Mesenchymal stem cell (in vitro differentiated cells and primary cell): ENCODE measurements around the gene SH3RF2.

Experiments used
- DNase-seq: peaks from one replicate; pipeline ENCODE4 v3.0.0-alpha.2; 2013
- H2AFZ ChIP-seq: one replicate; pipeline ENCODE4 v1.6.1; 2013; ENCODE audit warnings: low read depth, mild to moderate bottlenecking, control low read depth, inconsistent platforms, low read length, moderate library complexity
- H2AK5ac ChIP-seq: 2 replicates; pipeline ENCODE4 v1.6.1; 2013; ENCODE audit warnings: low read length, moderate library complexity, mild to moderate bottlenecking, inconsistent platforms; ENCODE audit not compliant: severe bottlenecking
- H2BK120ac ChIP-seq: one replicate; pipeline ENCODE4 v1.6.1; 2013; ENCODE audit warnings: low read depth, mild to moderate bottlenecking, inconsistent platforms, low read length, moderate library complexity
- H2BK12ac ChIP-seq, 2 experiments: one replicate each; pipeline ENCODE4 v1.6.1; 2013; ENCODE audit warnings: inconsistent platforms in 2 of 2, low read length in 2 of 2, mild to moderate bottlenecking in 2 of 2, moderate library complexity in 2 of 2, control low read depth in 1 of 2
- H2BK15ac ChIP-seq: one replicate; pipeline ENCODE4 v1.6.1; 2013; ENCODE audit warnings: mild to moderate bottlenecking, low read depth, inconsistent platforms; ENCODE audit not compliant: poor library complexity, severe bottlenecking
- H2BK5ac ChIP-seq: 2 replicates; pipeline ENCODE4 v1.6.1; 2013; ENCODE audit warnings: low read depth, mild to moderate bottlenecking, low read length, control low read depth, inconsistent platforms; ENCODE audit not compliant: poor library complexity, severe bottlenecking
- H3K14ac ChIP-seq, 2 experiments: one replicate each; pipeline ENCODE4 v1.6.1; 2013; ENCODE audit warnings: inconsistent platforms in 2 of 2, low read length in 2 of 2, control low read depth in 1 of 2, mild to moderate bottlenecking in 1 of 2, moderate library complexity in 1 of 2
- H3K18ac ChIP-seq, 2 experiments: one replicate each; pipeline ENCODE4 v1.6.1; 2013; ENCODE audit warnings: inconsistent platforms in 2 of 2, low read length in 2 of 2, control low read depth in 1 of 2, low read depth in 1 of 2, mild to moderate bottlenecking in 1 of 2
- H3K23ac ChIP-seq, 2 experiments: one replicate each; pipeline ENCODE4 v1.6.1; 2013; ENCODE audit warnings: inconsistent platforms in 2 of 2, low read length in 2 of 2, mild to moderate bottlenecking in 2 of 2, moderate library complexity in 2 of 2, control low read depth in 1 of 2
- H3K27ac ChIP-seq: 2 replicates; pipeline ENCODE4 v1.5.1; 2013; ENCODE audit warnings: mild to moderate bottlenecking, moderate library complexity, low read length, control low read depth, inconsistent platforms; ENCODE audit not compliant: poor library complexity, severe bottlenecking
- H3K27me3 ChIP-seq, 2 experiments: 2 replicates each; pipeline versions ENCODE4 v1.6.1 to v1.7.0; 2013; ENCODE audit warnings: low read length in 2 of 2, mild to moderate bottlenecking in 2 of 2, moderate library complexity in 2 of 2, control low read depth in 1 of 2, inconsistent platforms in 1 of 2; ENCODE audit not compliant: control insufficient read depth in 1 of 2, insufficient read depth in 1 of 2
- H3K36me3 ChIP-seq, 2 experiments: 2 replicates each; pipeline versions ENCODE4 v1.6.1 to v1.7.0; 2013; ENCODE audit warnings: low read length in 2 of 2, control low read depth in 1 of 2, inconsistent platforms in 1 of 2, low read depth in 1 of 2, mild to moderate bottlenecking in 1 of 2; ENCODE audit not compliant: insufficient read depth in 2 of 2, control insufficient read depth in 1 of 2
- H3K4ac ChIP-seq, 2 experiments: one replicate each; pipeline ENCODE4 v1.6.1; 2013; ENCODE audit warnings: inconsistent platforms in 2 of 2, low read length in 2 of 2, mild to moderate bottlenecking in 2 of 2, moderate library complexity in 2 of 2, control low read depth in 1 of 2, low read depth in 1 of 2
- H3K4me1 ChIP-seq: 2 replicates; pipeline ENCODE4 v1.6.1; 2013; ENCODE audit warnings: low read depth, low read length, control low read depth; ENCODE audit not compliant: control insufficient read depth, insufficient read depth
- H3K4me2 ChIP-seq: 2 replicates; pipeline ENCODE4 v1.6.1; 2013; ENCODE audit warnings: low read length, mild to moderate bottlenecking, inconsistent platforms; ENCODE audit not compliant: poor library complexity, severe bottlenecking
- H3K4me3 ChIP-seq, 2 experiments: 2 replicates each; pipeline versions ENCODE4 v1.5.1 to v1.7.0; 2013; ENCODE audit warnings: low read length in 2 of 2, mild to moderate bottlenecking in 2 of 2, control low read depth in 1 of 2, low read depth in 1 of 2; ENCODE audit not compliant: insufficient read depth in 1 of 2
- H3K79me1 ChIP-seq: replicated peaks from 2 replicates; pipeline ENCODE4 v1.6.1; 2013; ENCODE audit warnings: mild to moderate bottlenecking, control low read depth, low read length, inconsistent platforms; ENCODE audit not compliant: poor library complexity, severe bottlenecking
- H3K9ac ChIP-seq: 2 replicates; pipeline ENCODE4 v1.7.0; 2013; ENCODE audit warnings: mild to moderate bottlenecking, low read length, moderate library complexity
- H3K9me3 ChIP-seq: 2 replicates; pipeline ENCODE4 v1.7.0; 2013; ENCODE audit warnings: mild to moderate bottlenecking, low read length; ENCODE audit not compliant: control insufficient read depth
- H4K8ac ChIP-seq: one replicate; pipeline ENCODE4 v1.6.1; 2013; ENCODE audit warnings: inconsistent platforms, mild to moderate bottlenecking, low read length, moderate library complexity
- H4K91ac ChIP-seq: one replicate; pipeline ENCODE4 v1.6.1; 2013; ENCODE audit warnings: mild to moderate bottlenecking, low read length, inconsistent platforms
- WGBS: methylation state at CpG from one replicate; pipeline ENCODE4 v1.1.7; 2013; ENCODE audit warnings: mixed read lengths; 5-methylcytosine and 5-hydroxymethylcytosine counted together

SH3RF2 gene

GRCh38 chr5:146069780-146070099 lies 133.4 kb downstream of the SH3RF2 start:
- Histone ChIP-seq H3K36me3 (no peaks in the 10 kb centered on the region), H2AFZ (no peak overlapping the region), H3K9me3 (no peaks in the 10 kb centered on the region), H4K91ac (no peak overlapping the region), H2BK5ac (no peak overlapping the region), H3K4me1 (no peaks in the 10 kb centered on the region), H2BK12ac (no peak overlapping the region), H3K79me1 (no peaks in the 10 kb centered on the region), H2BK120ac (no peak overlapping the region), H2AK5ac (no peak overlapping the region), H3K18ac (no peak overlapping the region), H3K4me2 (no peak overlapping the region), H3K27ac (no peak overlapping the region), H3K27me3 (no peaks in the 10 kb centered on the region), H4K8ac (no peak overlapping the region), H3K14ac (no peak overlapping the region), H3K4ac (no peak overlapping the region), H3K9ac (no peak overlapping the region), H3K23ac (no peak overlapping the region), H3K4me3 (no peak overlapping the region), H2BK15ac (no peak overlapping the region)
- no peak for DNase-seq
- WGBS = 96% methylated on average over 2 of the region's 2 CpGs

- Histone ChIP-seq H2AK5ac (no peak overlapping the region), H4K8ac (no peak overlapping the region), H3K36me3 (no peaks in the 10 kb centered on the region), H3K14ac (no peak overlapping the region), H3K4ac (no peak overlapping the region), H3K4me1 (no peaks in the 10 kb centered on the region), H3K9ac (no peak overlapping the region), H2BK120ac (no peak overlapping the region), H2BK12ac (no peak overlapping the region), H3K9me3 (no peaks in the 10 kb centered on the region), H3K27ac (no peak overlapping the region), H3K18ac (no peak overlapping the region), H3K27me3 (no peaks in the 10 kb centered on the region), H2BK5ac (no peak overlapping the region), H3K23ac (no peak overlapping the region), H3K4me2 (no peak overlapping the region), H3K79me1 (no peaks in the 10 kb centered on the region), H4K91ac (no peak overlapping the region), H2AFZ (no peak overlapping the region), H2BK15ac (no peak overlapping the region), H3K4me3 (no peak overlapping the region)
- no peak for DNase-seq
- WGBS = 93% methylated on average over 3 of the region's 3 CpGs
Measured at GRCh38 chr5:146070746-146071145, 134.4 kb downstream of the SH3RF2 start.

- Histone ChIP-seq H2BK15ac (no peak overlapping the region), H2AK5ac (no peak overlapping the region), H3K23ac (no peak overlapping the region), H4K8ac (no peak overlapping the region), H3K27ac (no peak overlapping the region), H3K14ac (no peak overlapping the region), H3K9me3 (no peaks in the 10 kb centered on the region), H2BK12ac (no peak overlapping the region), H3K4me2 (no peak overlapping the region), H2AFZ (no peak overlapping the region), H2BK120ac (no peak overlapping the region), H4K91ac (no peak overlapping the region), H3K4me1 (no peaks in the 10 kb centered on the region), H3K9ac (no peak overlapping the region), H3K18ac (no peak overlapping the region), H3K79me1 (no peaks in the 10 kb centered on the region), H3K4ac (no peak overlapping the region), H3K36me3 (no peaks in the 10 kb centered on the region), H3K4me3 (no peak overlapping the region), H2BK5ac (no peak overlapping the region), H3K27me3 (no peaks in the 10 kb centered on the region)
- no peak for DNase-seq
- WGBS = 100% methylated on average over 1 of the region's 4 CpGs
Measured at GRCh38 chr5:146071171-146071570, 134.8 kb downstream of the SH3RF2 start.

GRCh38 chr5:146072595-146072994 lies 136.2 kb downstream of the SH3RF2 start:
- H3K18ac ChIP-seq = no peak overlapping the region
- no CpG with 5 or more reads among the region's 2 CpGs for WGBS
- H3K27me3 ChIP-seq = no peaks in the 10 kb centered on the region
- H3K4me1 ChIP-seq = no peaks in the 10 kb centered on the region
- no peak overlapping the region for H3K4me2 ChIP-seq
- no peaks in the 10 kb centered on the region for H3K79me1 ChIP-seq
- H3K14ac ChIP-seq = no peak overlapping the region
- H3K27ac ChIP-seq = no peak overlapping the region
- no peak overlapping the region for H3K9ac ChIP-seq
- H2AK5ac ChIP-seq = no peak overlapping the region
- H4K8ac ChIP-seq = no peak overlapping the region
- H3K4me3 ChIP-seq = no peak overlapping the region
- no peaks in the 10 kb centered on the region for H3K9me3 ChIP-seq
- no peak for DNase-seq
- no peak overlapping the region for H3K4ac ChIP-seq
- H2BK12ac ChIP-seq = no peak overlapping the region
- no peak overlapping the region for H2BK5ac ChIP-seq
- no peaks in the 10 kb centered on the region for H3K36me3 ChIP-seq
- no peak overlapping the region for H2BK120ac ChIP-seq
- H4K91ac ChIP-seq = no peak overlapping the region
- no peak overlapping the region for H3K23ac ChIP-seq
- H2BK15ac ChIP-seq = no peak overlapping the region
- no peak overlapping the region for H2AFZ ChIP-seq
